GM21576 (cell line): ENCODE measurements around the gene GSE1.

Experiments used
- ATAC-seq: cut with Tn5 transposase; IDR thresholded peaks from one replicate; pipeline ENCODE4 v1.9.1; 2021; ENCODE audit warnings: mild to moderate bottlenecking, moderate library complexity; ENCODE audit not compliant: unreplicated experiment

The GSE1 gene

GRCh38 chr16:85645021-85645589, 32.0 kb downstream of the GSE1 start:
- ATAC-seq, result no peak

- ATAC-seq, result no peak
Observed at GRCh38 chr16:85646358-85646907, 33.3 kb downstream of the GSE1 start.

- ATAC-seq, result no peak
Observed at GRCh38 chr16:85646976-85647375, 33.9 kb downstream of the GSE1 start.

- no peak for ATAC-seq
Observed at GRCh38 chr16:85648070-85648714, 35.1 kb downstream of the GSE1 start.

GRCh38 chr16:85648805-85649204, 35.7 kb downstream of the GSE1 start:
- no peak for ATAC-seq

GRCh38 chr16:85649411-85650134, 36.5 kb downstream of the GSE1 start:
- ATAC-seq, result no peak

- no peak for ATAC-seq
Observed at GRCh38 chr16:85650135-85650843, 37.2 kb downstream of the GSE1 start.

- no peak for ATAC-seq
Observed at GRCh38 chr16:85650844-85651628, 37.9 kb downstream of the GSE1 start.

GRCh38 chr16:85651629-85652430, 38.7 kb downstream of the GSE1 start:
- no peak for ATAC-seq

GRCh38 chr16:85652431-85653221, 39.5 kb downstream of the GSE1 start:
- no peak for ATAC-seq

GRCh38 chr16:85653290-85653891, 40.3 kb downstream of the GSE1 start:
- ATAC-seq, result no peak

GRCh38 chr16:85654251-85655095, 41.4 kb downstream of the GSE1 start:
- no peak for ATAC-seq

GRCh38 chr16:85655216-85656129, 42.4 kb downstream of the GSE1 start:
- no peak for ATAC-seq

- no peak for ATAC-seq
Observed at GRCh38 chr16:85656351-85657266, 43.5 kb downstream of the GSE1 start.

GRCh38 chr16:85657267-85657650, 44.1 kb downstream of the GSE1 start:
- ATAC-seq, result no peak

- ATAC-seq, result no peak
Observed at GRCh38 chr16:85657996-85658395, 44.9 kb downstream of the GSE1 start.
